ENCODE results near the gene PKNOX2.

Gene PKNOX2

DNA sequence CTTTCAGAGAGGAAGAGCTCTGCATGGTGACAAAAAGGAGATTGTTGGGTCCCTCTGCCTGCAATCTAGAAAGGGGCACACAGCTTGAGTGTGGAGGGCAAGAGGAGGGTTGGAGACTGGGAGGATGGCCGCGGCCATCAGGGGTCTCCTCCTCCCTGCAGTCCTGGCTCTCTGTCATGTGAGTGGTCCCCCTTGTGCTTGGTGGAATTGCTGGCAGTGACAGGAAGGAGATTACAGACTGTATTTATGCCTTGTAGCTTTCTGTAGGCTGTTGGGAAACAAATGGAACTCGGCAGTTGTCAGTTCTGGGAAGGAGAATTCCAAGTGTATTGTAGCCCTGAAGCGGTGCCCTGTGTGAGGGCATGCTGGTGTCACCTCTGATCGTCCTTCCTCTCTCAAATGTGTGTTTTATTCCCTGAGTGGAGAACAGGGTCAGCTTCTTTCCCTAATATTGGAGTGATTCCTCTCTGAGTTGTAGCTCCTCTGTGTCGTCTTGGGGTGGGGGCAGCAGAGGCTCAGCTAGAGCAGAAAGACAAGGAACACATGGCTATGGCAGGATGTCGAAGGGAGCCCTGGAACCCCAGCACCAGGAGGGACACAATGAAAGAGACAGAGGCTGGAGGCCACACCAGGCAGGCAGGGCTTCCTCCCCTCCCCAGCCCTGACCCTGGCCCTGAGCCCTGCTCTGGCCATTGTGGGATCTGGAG lies 163.1 kb downstream of the PKNOX2 start:
- no peak overlapping the region for H3K4me3 ChIP-seq (ENCODE audit: low read length)
- no peaks in the 10 kb centered on the region for H3K9me3 ChIP-seq (ENCODE audit: control insufficient read depth, low read depth, low read length)
- H3K36me3 ChIP-seq (ENCODE audit: control insufficient read depth, low read depth, low read length), result no peaks in the 10 kb centered on the region
- H3K9ac ChIP-seq (ENCODE audit: low read length), result no peak overlapping the region
- no peak overlapping the region for H3K27ac ChIP-seq (ENCODE audit: low read length)
- peaks cover 10% of the 10 kb centered on the region for H3K4me1 ChIP-seq (ENCODE audit: control insufficient read depth, low read depth, low read length)
- H3K27me3 ChIP-seq (ENCODE audit: control insufficient read depth, insufficient read depth, low read length), result no peaks in the 10 kb centered on the region

DNA sequence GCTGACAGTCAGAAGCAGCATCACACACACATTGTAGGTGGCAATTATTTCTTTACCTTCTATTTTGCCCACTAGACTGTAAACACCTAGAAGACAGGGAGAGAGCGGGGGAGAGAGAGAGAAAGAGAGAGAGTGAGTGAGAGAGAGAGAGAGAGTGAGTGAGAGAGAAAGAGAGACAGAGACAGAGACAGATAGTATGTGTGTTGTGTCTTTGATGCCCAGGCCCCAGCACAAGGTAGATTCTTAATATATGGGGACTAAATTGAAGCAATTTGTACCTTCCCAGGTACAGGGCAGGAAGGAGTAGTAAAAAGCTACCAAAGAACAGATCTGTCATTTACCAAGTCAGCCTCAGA lies 163.7 kb downstream of the PKNOX2 start:
- Histone ChIP-seq H3K27me3 (ENCODE audit: control insufficient read depth, insufficient read depth, low read length) (no peaks in the 10 kb centered on the region), H3K9ac (ENCODE audit: low read length) (no peak overlapping the region), H3K36me3 (ENCODE audit: control insufficient read depth, low read depth, low read length) (no peaks in the 10 kb centered on the region), H3K9me3 (ENCODE audit: control insufficient read depth, low read depth, low read length) (no peaks in the 10 kb centered on the region), H3K4me3 (ENCODE audit: low read length) (no peak overlapping the region), H3K27ac (ENCODE audit: low read length) (no peak overlapping the region), H3K4me1 (ENCODE audit: control insufficient read depth, low read depth, low read length) (peaks cover 10% of the 10 kb centered on the region)

DNA sequence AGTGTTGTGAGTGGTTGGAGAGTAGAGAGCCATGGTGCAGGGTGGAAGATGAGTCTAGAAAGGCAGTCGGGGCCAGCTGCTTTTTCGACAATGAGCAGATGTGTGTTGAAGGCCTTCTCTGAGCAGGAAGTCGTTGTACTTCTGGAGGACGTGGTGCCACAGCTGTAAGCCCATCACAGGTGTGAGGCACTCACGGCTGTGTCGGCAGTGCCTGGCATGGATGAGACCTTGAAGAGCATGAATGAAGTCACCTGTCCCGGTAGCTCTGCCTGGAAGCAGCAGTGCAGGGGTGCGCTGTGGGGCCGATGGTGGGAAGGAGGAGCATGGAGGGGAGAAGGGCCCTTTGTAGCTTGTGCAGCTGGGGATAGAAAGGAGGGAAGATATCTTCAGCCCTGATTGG lies 165.2 kb downstream of the PKNOX2 start:
- H3K4me3 ChIP-seq (ENCODE audit: low read length), result no peak overlapping the region

GRCh38 chr11:125330462-125331325 lies 166.1 kb downstream of the PKNOX2 start:
- Histone ChIP-seq H3K27ac (ENCODE audit: low read length) (no peak overlapping the region), H3K4me3 (ENCODE audit: low read length) (no peak overlapping the region)

More for the DNA sequence above, 165.2 kb downstream of the PKNOX2 start:
- no peak overlapping the region for H3K27ac ChIP-seq (ENCODE audit: low read length)
- H3K27me3 ChIP-seq (ENCODE audit: control insufficient read depth, insufficient read depth, low read length), result no peaks in the 10 kb centered on the region
- H3K4me1 ChIP-seq (ENCODE audit: control insufficient read depth, low read depth, low read length), result peaks cover 10% of the 10 kb centered on the region
- no peaks in the 10 kb centered on the region for H3K9me3 ChIP-seq (ENCODE audit: control insufficient read depth, low read depth, low read length)
- no peak overlapping the region for H3K9ac ChIP-seq (ENCODE audit: low read length)
- H3K36me3 ChIP-seq (ENCODE audit: control insufficient read depth, low read depth, low read length), result no peaks in the 10 kb centered on the region

DNA sequence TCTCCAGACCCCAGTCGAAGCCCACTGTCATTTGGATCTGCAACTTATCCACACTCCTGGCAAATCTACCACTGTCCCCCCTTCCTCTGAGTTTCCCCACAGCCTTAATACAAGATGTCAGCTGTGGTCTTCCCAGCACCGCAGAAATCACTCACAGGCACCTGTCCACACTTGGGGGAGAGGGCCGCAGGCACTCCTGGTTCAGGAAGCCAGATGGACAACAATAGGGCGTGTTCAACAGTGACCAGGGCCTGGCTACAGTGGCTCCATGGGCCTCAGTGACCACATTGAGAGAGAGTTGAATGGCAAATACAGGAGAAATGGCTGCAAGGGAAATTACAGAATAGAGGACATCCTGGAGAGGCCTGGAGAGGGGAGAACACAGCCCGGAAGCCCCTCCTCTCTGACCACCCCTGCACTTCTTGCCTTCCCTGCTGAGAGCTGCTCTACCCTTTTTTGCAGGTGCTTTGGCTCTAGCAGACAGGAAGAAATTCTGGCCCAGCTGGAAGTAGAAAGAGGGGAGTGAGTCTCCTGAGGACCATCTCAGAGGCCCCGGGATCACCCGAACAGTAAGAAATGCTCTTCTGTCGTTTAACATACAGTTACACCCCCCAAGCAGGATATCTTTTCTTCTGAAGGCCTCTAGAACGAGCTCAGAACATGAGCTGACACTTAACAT lies 166.9 kb downstream of the PKNOX2 start:
- Histone ChIP-seq H3K27ac (ENCODE audit: low read length) (no peak overlapping the region), H3K9me3 (ENCODE audit: control insufficient read depth, low read depth, low read length) (no peaks in the 10 kb centered on the region), H3K9ac (ENCODE audit: low read length) (no peak overlapping the region), H3K4me3 (ENCODE audit: low read length) (no peak overlapping the region), H3K36me3 (ENCODE audit: control insufficient read depth, low read depth, low read length) (no peaks in the 10 kb centered on the region), H3K27me3 (ENCODE audit: control insufficient read depth, insufficient read depth, low read length) (no peaks in the 10 kb centered on the region), H3K4me1 (ENCODE audit: control insufficient read depth, low read depth, low read length) (peaks cover 10% of the 10 kb centered on the region)

More at GRCh38 chr11:125330462-125331325, 166.1 kb downstream of the PKNOX2 start:
- Histone ChIP-seq H3K9ac (ENCODE audit: low read length) (no peak overlapping the region), H3K4me1 (ENCODE audit: control insufficient read depth, low read depth, low read length) (peaks cover 10% of the 10 kb centered on the region), H3K9me3 (ENCODE audit: control insufficient read depth, low read depth, low read length) (no peaks in the 10 kb centered on the region), H3K36me3 (ENCODE audit: control insufficient read depth, low read depth, low read length) (no peaks in the 10 kb centered on the region), H3K27me3 (ENCODE audit: control insufficient read depth, insufficient read depth, low read length) (no peaks in the 10 kb centered on the region)

GRCh38 chr11:125332821-125333220 lies 168.3 kb downstream of the PKNOX2 start:
- Histone ChIP-seq H3K4me3 (ENCODE audit: low read length) (no peak overlapping the region), H3K9me3 (ENCODE audit: control insufficient read depth, low read depth, low read length) (no peaks in the 10 kb centered on the region), H3K27ac (ENCODE audit: low read length) (no peak overlapping the region), H3K36me3 (ENCODE audit: control insufficient read depth, low read depth, low read length) (no peaks in the 10 kb centered on the region), H3K27me3 (ENCODE audit: control insufficient read depth, insufficient read depth, low read length) (no peaks in the 10 kb centered on the region), H3K9ac (ENCODE audit: low read length) (no peak overlapping the region), H3K4me1 (ENCODE audit: control insufficient read depth, low read depth, low read length) (peaks cover 10% of the 10 kb centered on the region)

GRCh38 chr11:125333354-125334073 lies 169.0 kb downstream of the PKNOX2 start:
- Histone ChIP-seq H3K9ac (ENCODE audit: low read length) (no peak overlapping the region), H3K36me3 (ENCODE audit: control insufficient read depth, low read depth, low read length) (no peaks in the 10 kb centered on the region), H3K27me3 (ENCODE audit: control insufficient read depth, insufficient read depth, low read length) (no peaks in the 10 kb centered on the region), H3K9me3 (ENCODE audit: control insufficient read depth, low read depth, low read length) (no peaks in the 10 kb centered on the region), H3K4me3 (ENCODE audit: low read length) (no peak overlapping the region), H3K4me1 (ENCODE audit: control insufficient read depth, low read depth, low read length) (peaks cover 10% of the 10 kb centered on the region), H3K27ac (ENCODE audit: low read length) (no peak overlapping the region)

DNA sequence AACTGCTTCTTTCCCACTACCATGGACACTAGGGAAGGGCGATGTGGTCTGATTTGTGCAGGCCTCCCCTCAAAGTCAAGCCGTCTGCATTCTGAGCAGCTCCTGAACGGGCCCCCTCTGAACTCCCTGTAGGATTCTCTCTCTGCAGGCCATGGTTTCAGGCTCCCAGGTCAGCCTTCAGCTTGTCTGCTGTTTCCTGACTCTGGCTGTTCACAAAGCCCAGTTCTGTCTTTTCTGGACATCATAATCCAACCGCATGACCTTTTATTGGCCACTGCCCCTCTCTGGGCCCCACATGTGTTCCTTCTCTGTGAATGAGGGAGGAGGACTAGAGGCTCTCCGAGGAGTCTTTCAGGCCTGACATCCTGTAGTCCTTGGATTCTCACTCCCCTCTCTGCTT lies 170.6 kb downstream of the PKNOX2 start:
- H3K27ac ChIP-seq (ENCODE audit: low read length), result no peak overlapping the region
- peaks cover 10% of the 10 kb centered on the region for H3K4me1 ChIP-seq (ENCODE audit: control insufficient read depth, low read depth, low read length)
- no peaks in the 10 kb centered on the region for H3K9me3 ChIP-seq (ENCODE audit: control insufficient read depth, low read depth, low read length)
- H3K36me3 ChIP-seq (ENCODE audit: control insufficient read depth, low read depth, low read length), result no peaks in the 10 kb centered on the region
- H3K4me3 ChIP-seq (ENCODE audit: low read length), result no peak overlapping the region
- H3K9ac ChIP-seq (ENCODE audit: low read length), result no peak overlapping the region
- H3K27me3 ChIP-seq (ENCODE audit: control insufficient read depth, insufficient read depth, low read length), result no peaks in the 10 kb centered on the region

DNA sequence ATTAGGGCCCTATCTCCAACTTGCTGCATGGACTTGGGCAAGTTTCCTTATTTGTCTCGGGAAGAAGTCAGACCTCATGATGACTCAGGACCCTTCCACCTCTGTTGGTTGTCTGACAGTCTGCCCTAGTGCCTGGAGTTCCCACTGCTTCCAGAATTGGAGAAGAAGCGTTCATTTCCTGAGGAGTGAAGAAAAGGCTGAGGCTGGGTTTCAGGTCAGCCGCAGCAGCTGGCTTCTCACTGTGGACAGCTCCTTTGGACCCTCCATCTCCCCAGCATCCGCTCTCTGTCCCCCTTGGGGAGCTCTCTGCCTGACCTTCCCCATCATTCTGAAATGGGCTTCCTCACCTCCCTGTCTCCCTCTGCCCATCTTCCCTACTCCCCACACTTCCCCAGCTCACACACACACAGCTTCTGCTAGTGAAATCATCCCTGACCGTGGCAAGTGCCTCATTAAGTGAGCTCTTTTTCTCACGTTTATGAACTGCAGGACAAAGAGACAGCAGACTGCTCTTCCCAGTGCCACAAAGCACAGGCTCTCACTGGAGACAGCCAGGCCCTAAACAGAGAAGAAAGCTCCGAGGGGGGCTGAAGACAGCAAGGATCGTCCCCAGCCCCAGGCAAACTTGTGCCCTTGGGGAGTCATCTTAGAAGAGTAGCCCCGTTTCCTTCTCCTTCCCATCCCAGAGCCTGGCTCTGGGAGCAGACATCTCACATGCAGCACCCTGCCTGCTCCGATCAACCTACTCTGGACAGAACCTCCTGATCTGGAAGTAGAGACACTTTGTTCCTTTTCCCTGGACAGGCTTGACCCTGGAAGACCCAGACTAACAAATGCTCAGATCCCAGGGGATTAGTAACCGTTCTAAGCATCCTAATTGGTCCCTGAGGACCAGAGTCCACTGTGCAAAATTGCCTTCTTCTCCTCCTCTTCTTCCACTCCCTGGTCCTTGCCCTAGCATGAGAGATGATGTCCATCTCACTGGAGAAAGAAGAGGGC lies 173.6 kb downstream of the PKNOX2 start:
- H3K4me1 ChIP-seq (ENCODE audit: control insufficient read depth, low read depth, low read length), result peaks cover 9% of the 10 kb centered on the region

GRCh38 chr11:125338886-125339811 lies 174.6 kb downstream of the PKNOX2 start:
- no peaks in the 10 kb centered on the region for H3K27me3 ChIP-seq (ENCODE audit: control insufficient read depth, insufficient read depth, low read length)
- peaks cover 14% of the 10 kb centered on the region for H3K4me1 ChIP-seq (ENCODE audit: control insufficient read depth, low read depth, low read length)
- no peak overlapping the region for H3K4me3 ChIP-seq (ENCODE audit: low read length)
- no peak overlapping the region for H3K27ac ChIP-seq (ENCODE audit: low read length)
- no peaks in the 10 kb centered on the region for H3K9me3 ChIP-seq (ENCODE audit: control insufficient read depth, low read depth, low read length)
- no peak overlapping the region for H3K9ac ChIP-seq (ENCODE audit: low read length)
- no peaks in the 10 kb centered on the region for H3K36me3 ChIP-seq (ENCODE audit: control insufficient read depth, low read depth, low read length)

More for the DNA sequence above, 173.6 kb downstream of the PKNOX2 start:
- Histone ChIP-seq H3K27ac (ENCODE audit: low read length) (no peak overlapping the region), H3K27me3 (ENCODE audit: control insufficient read depth, insufficient read depth, low read length) (no peaks in the 10 kb centered on the region), H3K36me3 (ENCODE audit: control insufficient read depth, low read depth, low read length) (no peaks in the 10 kb centered on the region), H3K4me3 (ENCODE audit: low read length) (no peak overlapping the region), H3K9ac (ENCODE audit: low read length) (no peak overlapping the region), H3K9me3 (ENCODE audit: control insufficient read depth, low read depth, low read length) (no peaks in the 10 kb centered on the region)

Data from iPS-18a (cell line).